Body of pancreas (tissue), 4 donors: Measurements from ENCODE around the gene CISTR.

Source experiments
- CTCF ChIP-seq, 7 experiments: fragments of 450-650 bp in 4 of 7; fragments of 200-600 bp in 3 of 7; sonication (generic) in 3 of 7; IDR thresholded peaks; one replicate each; pipeline ENCODE4 v1.5.1; 2016 to 2019; ENCODE audit warnings: antibody characterized with exemption in 7 of 7
- POLR2A ChIP-seq, 3 donors: fragments of 450-650 bp; IDR thresholded peaks; one replicate each; pipeline ENCODE4 v1.6.1; 2016; ENCODE audit warnings: antibody characterized with exemption in 3 of 3, mild to moderate bottlenecking in 2 of 3

GRCh38 chr12:53756300-53757100, 4.7 kb upstream of the CISTR start:
- TF ChIP-seq CTCF (IDR thresholded peaks at IDR 0.05) (no peak), POLR2A (IDR thresholded peaks at IDR 0.05) (no peak)
